HCT116 (cell line): ENCODE measurements around the gene PLOD1.

Experiments
- EZH2phosphoT487 ChIP-seq: fragments of 200-600 bp; IDR thresholded peaks from 2 replicates; pipeline ENCODE4 v1.6.1; 2018; ENCODE audit warnings: antibody characterized with exemption, borderline replicate concordance
- POLR2AphosphoS5 ChIP-seq: IDR thresholded peaks from 2 replicates; pipeline ENCODE4 v1.6.1; 2011; ENCODE audit warnings: mild to moderate bottlenecking, low read depth, low read length, moderate library complexity
- TCF7L2 ChIP-seq: IDR thresholded peaks from 2 replicates; pipeline ENCODE4 v1.7.0; 2011; ENCODE audit warnings: borderline replicate concordance, inconsistent platforms; ENCODE audit not compliant: insufficient read depth, insufficient read length; ENCODE audit errors: extremely low read depth
- TF ChIP-seq, protein P1 (sequence below): IDR thresholded peaks from 2 replicates; pipeline ENCODE4 v1.6.1; 2011; ENCODE audit warnings: mild to moderate bottlenecking, low read length, moderate library complexity; ENCODE audit not compliant: insufficient replicate concordance; ENCODE audit errors: extremely low read depth
- TF ChIP-seq, protein P2 (sequence below), 3 experiments: fragments of 200-600 bp in 1 of 3; sonication (generic) in 1 of 3; IDR thresholded peaks in 2 of 3; conservative IDR thresholded peaks in 1 of 3; 2 replicates each; pipeline ENCODE4 v1.5.1; 2012 to 2017; ENCODE audit warnings: low read depth in 2 of 3, low read length in 2 of 3, antibody characterized with exemption in 1 of 3, borderline replicate concordance in 1 of 3, control low read depth in 1 of 3, mild to moderate bottlenecking in 1 of 3, mixed read lengths in 1 of 3, mixed run types in 1 of 3, moderate library complexity in 1 of 3; ENCODE audit not compliant: insufficient read depth in 1 of 3
- TF ChIP-seq, protein P3 (sequence below): IDR thresholded peaks from 2 replicates; pipeline ENCODE4 v1.6.1; 2012; ENCODE audit warnings: low read depth

DNA sequence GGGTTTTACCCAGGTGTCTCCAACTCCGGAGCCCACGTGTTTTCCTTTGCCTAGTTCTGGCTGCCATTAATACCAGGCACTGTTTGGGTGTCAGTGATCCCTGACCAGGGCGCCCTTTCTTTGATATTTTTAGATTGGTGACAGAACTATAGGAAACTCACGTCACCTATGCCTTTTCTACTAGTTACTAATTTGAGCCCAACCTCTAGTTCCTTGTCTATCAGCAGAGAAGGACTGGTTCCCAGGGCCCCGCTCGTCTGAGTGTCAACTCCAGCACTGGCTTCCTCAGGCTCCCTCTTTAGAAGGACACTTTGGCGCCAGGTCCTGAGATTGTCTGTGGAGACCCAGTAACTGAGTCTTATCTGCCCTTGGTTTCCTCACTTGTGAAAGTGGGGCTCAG, 55.2 kb downstream of the PLOD1 start:
- TF ChIP-seq TCF7L2, result no peak
- TF ChIP-seq, protein P1, sequence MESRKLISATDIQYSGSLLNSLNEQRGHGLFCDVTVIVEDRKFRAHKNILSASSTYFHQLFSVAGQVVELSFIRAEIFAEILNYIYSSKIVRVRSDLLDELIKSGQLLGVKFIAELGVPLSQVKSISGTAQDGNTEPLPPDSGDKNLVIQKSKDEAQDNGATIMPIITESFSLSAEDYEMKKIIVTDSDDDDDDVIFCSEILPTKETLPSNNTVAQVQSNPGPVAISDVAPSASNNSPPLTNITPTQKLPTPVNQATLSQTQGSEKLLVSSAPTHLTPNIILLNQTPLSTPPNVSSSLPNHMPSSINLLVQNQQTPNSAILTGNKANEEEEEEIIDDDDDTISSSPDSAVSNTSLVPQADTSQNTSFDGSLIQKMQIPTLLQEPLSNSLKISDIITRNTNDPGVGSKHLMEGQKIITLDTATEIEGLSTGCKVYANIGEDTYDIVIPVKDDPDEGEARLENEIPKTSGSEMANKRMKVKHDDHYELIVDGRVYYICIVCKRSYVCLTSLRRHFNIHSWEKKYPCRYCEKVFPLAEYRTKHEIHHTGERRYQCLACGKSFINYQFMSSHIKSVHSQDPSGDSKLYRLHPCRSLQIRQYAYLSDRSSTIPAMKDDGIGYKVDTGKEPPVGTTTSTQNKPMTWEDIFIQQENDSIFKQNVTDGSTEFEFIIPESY, result no peak
- TF ChIP-seq, protein P2, sequence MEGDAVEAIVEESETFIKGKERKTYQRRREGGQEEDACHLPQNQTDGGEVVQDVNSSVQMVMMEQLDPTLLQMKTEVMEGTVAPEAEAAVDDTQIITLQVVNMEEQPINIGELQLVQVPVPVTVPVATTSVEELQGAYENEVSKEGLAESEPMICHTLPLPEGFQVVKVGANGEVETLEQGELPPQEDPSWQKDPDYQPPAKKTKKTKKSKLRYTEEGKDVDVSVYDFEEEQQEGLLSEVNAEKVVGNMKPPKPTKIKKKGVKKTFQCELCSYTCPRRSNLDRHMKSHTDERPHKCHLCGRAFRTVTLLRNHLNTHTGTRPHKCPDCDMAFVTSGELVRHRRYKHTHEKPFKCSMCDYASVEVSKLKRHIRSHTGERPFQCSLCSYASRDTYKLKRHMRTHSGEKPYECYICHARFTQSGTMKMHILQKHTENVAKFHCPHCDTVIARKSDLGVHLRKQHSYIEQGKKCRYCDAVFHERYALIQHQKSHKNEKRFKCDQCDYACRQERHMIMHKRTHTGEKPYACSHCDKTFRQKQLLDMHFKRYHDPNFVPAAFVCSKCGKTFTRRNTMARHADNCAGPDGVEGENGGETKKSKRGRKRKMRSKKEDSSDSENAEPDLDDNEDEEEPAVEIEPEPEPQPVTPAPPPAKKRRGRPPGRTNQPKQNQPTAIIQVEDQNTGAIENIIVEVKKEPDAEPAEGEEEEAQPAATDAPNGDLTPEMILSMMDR (IDR thresholded peaks at IDR 0.05 in 2 of 3, conservative IDR thresholded peaks at IDR 0.05 in 1 of 3; ENCODE audit: borderline replicate concordance in 1 of 3, insufficient read depth in 1 of 3, low read depth in 2 of 3, low read length in 2 of 3), result no peak
- TF ChIP-seq, protein P3, sequence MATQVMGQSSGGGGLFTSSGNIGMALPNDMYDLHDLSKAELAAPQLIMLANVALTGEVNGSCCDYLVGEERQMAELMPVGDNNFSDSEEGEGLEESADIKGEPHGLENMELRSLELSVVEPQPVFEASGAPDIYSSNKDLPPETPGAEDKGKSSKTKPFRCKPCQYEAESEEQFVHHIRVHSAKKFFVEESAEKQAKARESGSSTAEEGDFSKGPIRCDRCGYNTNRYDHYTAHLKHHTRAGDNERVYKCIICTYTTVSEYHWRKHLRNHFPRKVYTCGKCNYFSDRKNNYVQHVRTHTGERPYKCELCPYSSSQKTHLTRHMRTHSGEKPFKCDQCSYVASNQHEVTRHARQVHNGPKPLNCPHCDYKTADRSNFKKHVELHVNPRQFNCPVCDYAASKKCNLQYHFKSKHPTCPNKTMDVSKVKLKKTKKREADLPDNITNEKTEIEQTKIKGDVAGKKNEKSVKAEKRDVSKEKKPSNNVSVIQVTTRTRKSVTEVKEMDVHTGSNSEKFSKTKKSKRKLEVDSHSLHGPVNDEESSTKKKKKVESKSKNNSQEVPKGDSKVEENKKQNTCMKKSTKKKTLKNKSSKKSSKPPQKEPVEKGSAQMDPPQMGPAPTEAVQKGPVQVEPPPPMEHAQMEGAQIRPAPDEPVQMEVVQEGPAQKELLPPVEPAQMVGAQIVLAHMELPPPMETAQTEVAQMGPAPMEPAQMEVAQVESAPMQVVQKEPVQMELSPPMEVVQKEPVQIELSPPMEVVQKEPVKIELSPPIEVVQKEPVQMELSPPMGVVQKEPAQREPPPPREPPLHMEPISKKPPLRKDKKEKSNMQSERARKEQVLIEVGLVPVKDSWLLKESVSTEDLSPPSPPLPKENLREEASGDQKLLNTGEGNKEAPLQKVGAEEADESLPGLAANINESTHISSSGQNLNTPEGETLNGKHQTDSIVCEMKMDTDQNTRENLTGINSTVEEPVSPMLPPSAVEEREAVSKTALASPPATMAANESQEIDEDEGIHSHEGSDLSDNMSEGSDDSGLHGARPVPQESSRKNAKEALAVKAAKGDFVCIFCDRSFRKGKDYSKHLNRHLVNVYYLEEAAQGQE, result no peak
- no peak for TF ChIP-seq POLR2AphosphoS5
- no peak for TF ChIP-seq EZH2phosphoT487
